Neural cell (in vitro differentiated cells): ENCODE measurements around the gene MAGIX.

Source experiments
- EZH2 ChIP-seq: fragments of 200-600, 300-800 bp; shearing (Covaris generic), sonication (generic); IDR thresholded peaks from 2 replicates; pipeline ENCODE4 v1.6.1; 2014; ENCODE audit warnings: antibody characterized with exemption, low read length, borderline replicate concordance, mild to moderate bottlenecking; ENCODE audit not compliant: insufficient read depth, poor library complexity, severe bottlenecking
- MXI1 ChIP-seq: fragments of 450-650 bp; conservative IDR thresholded peaks from 2 replicates; pipeline ENCODE4 v1.6.1; 2014; ENCODE audit warnings: antibody characterized with exemption, mild to moderate bottlenecking; ENCODE audit not compliant: poor library complexity, severe bottlenecking
- POLR2AphosphoS5 ChIP-seq: IDR thresholded peaks from 2 replicates; pipeline ENCODE4 v1.6.1; 2012
- RAD21 ChIP-seq: fragments of 450-650 bp; conservative IDR thresholded peaks from 2 replicates; pipeline ENCODE4 v1.6.1; 2014; ENCODE audit warnings: antibody characterized with exemption, mild to moderate bottlenecking, moderate library complexity
- SMC3 ChIP-seq: fragments of 450-650 bp; conservative IDR thresholded peaks from 2 replicates; pipeline ENCODE4 v1.6.1; 2014; ENCODE audit warnings: antibody characterized with exemption, mild to moderate bottlenecking, moderate library complexity; ENCODE audit not compliant: poor library complexity
- TAF1 ChIP-seq: IDR thresholded peaks from 2 replicates; pipeline ENCODE4 v1.6.1; 2012; ENCODE audit warnings: low read depth
- TF ChIP-seq, protein P1 (sequence below): fragments of 450-650 bp; IDR thresholded peaks from 2 replicates; pipeline ENCODE4 v1.5.1; 2014; ENCODE audit warnings: antibody characterized with exemption, mild to moderate bottlenecking, moderate library complexity; ENCODE audit not compliant: poor library complexity, severe bottlenecking

DNA sequence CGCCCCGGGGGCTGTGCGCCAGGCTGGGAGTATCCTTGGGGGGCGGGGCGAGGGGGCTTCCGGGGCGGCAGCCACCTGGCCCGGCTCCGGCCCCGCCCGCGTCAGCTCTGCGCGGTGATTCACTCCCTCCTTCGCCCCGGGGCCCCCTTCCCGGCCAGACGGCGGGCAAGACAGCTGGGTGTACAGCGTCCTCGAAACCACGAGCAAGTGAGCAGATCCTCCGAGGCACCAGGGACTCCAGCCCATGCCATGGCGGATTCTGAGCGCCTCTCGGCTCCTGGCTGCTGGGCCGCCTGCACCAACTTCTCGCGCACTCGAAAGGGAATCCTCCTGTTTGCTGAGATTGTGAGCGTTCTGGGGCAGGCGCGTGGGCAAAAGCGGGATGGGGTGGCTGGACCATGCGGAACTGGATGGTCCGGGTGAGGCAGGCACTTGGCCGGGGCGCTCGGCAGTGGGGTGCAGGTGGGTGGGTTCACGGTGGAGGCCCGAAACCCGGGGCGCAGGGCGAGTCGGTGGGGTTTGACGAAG, 9.3 kb downstream of the MAGIX start, which contains the start of gene PLP2:
- TF ChIP-seq POLR2AphosphoS5, result no peak
- TF ChIP-seq, protein P1, sequence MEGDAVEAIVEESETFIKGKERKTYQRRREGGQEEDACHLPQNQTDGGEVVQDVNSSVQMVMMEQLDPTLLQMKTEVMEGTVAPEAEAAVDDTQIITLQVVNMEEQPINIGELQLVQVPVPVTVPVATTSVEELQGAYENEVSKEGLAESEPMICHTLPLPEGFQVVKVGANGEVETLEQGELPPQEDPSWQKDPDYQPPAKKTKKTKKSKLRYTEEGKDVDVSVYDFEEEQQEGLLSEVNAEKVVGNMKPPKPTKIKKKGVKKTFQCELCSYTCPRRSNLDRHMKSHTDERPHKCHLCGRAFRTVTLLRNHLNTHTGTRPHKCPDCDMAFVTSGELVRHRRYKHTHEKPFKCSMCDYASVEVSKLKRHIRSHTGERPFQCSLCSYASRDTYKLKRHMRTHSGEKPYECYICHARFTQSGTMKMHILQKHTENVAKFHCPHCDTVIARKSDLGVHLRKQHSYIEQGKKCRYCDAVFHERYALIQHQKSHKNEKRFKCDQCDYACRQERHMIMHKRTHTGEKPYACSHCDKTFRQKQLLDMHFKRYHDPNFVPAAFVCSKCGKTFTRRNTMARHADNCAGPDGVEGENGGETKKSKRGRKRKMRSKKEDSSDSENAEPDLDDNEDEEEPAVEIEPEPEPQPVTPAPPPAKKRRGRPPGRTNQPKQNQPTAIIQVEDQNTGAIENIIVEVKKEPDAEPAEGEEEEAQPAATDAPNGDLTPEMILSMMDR, result no peak
- TF ChIP-seq EZH2, result no peak
- no peak for TF ChIP-seq TAF1
- TF ChIP-seq RAD21, result no peak
- TF ChIP-seq MXI1, result no peak
- no peak for TF ChIP-seq SMC3
